ENCODE results near the gene RARB. TPM values are rescaled to one million over a fixed set of nuclear protein-coding genes. Genes with fewer than 3 reads are reported as not detected.

RARB gene
- total RNA-seq, 1 donor from 2014 or later = not detected

DNA sequence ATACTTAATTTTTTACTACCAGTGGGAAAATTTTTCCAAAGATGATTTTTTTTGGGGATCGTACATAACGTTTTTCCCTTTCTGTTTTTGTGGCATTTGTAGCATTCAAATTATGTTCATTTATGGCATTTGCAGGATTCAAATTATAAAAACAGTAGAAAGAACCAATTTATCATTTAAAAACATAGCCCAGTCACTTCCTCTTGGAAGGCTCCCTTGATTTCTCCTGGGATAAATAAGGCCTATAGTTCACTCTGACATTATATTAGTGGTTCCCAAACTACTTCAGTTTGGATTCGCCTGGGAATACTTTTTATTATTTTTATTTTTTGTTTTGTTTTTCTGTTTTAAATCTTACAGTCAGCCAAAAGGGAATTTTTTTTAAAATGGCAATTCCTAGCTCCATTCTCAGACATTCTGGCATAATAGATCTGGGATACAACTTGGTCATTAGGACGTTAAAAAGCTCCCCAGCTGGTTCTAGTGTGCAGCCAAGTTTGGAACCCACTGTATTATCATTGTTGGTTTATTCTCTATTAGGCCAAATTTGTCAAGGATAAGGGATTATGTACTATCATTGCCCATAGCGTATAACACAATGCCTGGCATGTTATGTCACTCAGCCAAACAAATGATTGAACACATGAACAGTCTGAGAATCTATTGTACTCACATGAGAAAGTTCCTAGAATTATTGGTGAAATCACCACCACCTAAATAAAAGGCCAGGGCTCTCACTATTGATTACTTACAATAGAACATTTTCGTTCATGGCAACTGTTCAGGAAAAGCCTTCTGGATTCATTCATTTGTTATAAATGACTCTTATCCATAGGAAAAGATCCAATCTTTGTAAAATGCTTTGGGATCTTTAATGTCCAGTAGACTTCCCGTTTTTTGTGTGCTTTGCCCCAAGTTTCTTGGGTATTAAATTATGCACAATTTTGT is 28.9 kb downstream of the RARB start:
- peaks cover 5% of the 10 kb centered on the region for H3K4me1 Mint-ChIP-seq (ENCODE audit: low read depth)
- no peak overlapping the region for H3K4me3 Mint-ChIP-seq
- intact Hi-C loops (cut with micrococcal nuclease) = no loop called here
- DNase-seq (ENCODE audit: low spot score) = no peak
- H3K27me3 Mint-ChIP-seq (ENCODE audit: insufficient read depth) = no peaks in the 10 kb centered on the region
- H3K27ac Mint-ChIP-seq = no peak overlapping the region
- H3K9me3 Mint-ChIP-seq = no peaks in the 10 kb centered on the region
- no peaks in the 10 kb centered on the region for H3K36me3 Mint-ChIP-seq (ENCODE audit: low read depth)

DNA sequence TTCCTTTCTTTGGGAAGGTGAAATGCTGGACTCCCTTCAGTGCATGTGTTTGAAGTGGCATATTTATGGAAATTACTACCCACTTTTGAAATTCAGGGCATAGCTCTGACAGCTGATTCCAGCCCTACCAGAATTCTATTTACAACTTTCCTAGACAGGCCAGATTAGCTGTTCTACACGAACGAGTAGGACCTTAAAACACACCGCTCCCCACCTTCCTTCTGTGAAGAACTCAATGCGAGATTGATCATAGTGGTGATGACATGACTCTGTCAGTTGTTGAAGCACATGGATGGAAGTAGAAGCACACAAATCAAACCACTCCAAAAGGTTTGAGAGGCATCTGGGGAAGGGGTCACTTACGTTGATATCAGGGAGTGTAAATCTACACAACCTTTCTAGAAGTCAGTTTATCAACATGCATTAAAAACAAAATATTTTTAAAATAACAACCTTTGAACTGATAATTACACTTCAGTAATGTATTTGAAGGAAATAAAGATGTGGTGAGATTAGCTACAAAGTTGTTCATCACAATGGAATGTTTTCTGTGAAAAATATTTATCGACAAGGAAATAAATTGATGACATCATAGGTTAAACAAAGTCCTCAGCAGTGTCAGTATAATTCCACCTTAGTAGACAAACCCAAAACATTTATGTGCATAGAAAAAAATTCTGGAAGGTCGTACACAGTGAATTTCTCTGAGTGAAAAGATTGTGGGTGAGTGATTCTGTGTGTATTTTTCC is 29.8 kb downstream of the RARB start:
- intact Hi-C loops (cut with micrococcal nuclease) = no loop called here
- H3K9me3 Mint-ChIP-seq = no peaks in the 10 kb centered on the region
- H3K27me3 Mint-ChIP-seq (ENCODE audit: insufficient read depth) = no peaks in the 10 kb centered on the region
- H3K4me3 Mint-ChIP-seq = no peak overlapping the region
- DNase-seq (ENCODE audit: low spot score) = no peak
- H3K36me3 Mint-ChIP-seq (ENCODE audit: low read depth) = no peaks in the 10 kb centered on the region
- peaks cover 5% of the 10 kb centered on the region for H3K4me1 Mint-ChIP-seq (ENCODE audit: low read depth)
- H3K27ac Mint-ChIP-seq = no peak overlapping the region

DNA sequence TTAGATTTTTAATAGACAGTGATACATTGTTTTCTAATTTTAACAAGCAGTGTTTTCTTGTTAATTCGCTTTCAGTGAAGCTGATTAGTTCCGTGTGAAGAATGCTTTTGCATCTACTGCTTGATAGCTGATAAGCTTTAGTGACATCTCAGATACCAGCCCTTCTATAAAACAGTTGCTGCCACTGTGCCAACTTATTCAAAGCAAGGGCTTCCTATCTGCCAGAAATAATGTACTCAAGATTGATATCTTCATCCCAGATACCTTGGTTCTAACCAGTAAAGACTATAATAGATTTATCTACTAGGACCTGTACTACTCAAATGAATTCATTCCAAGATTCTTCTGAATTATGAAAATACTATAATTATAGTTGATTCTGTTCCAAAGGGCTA is 30.4 kb downstream of the RARB start:
- no peak overlapping the region for H3K27ac Mint-ChIP-seq
- intact Hi-C loops (cut with micrococcal nuclease) = no loop called here
- peaks cover 5% of the 10 kb centered on the region for H3K4me1 Mint-ChIP-seq (ENCODE audit: low read depth)
- H3K4me3 Mint-ChIP-seq = no peak overlapping the region
- H3K36me3 Mint-ChIP-seq (ENCODE audit: low read depth) = no peaks in the 10 kb centered on the region
- no peak for DNase-seq (ENCODE audit: low spot score)
- H3K9me3 Mint-ChIP-seq = no peaks in the 10 kb centered on the region
- no peaks in the 10 kb centered on the region for H3K27me3 Mint-ChIP-seq (ENCODE audit: insufficient read depth)

DNA sequence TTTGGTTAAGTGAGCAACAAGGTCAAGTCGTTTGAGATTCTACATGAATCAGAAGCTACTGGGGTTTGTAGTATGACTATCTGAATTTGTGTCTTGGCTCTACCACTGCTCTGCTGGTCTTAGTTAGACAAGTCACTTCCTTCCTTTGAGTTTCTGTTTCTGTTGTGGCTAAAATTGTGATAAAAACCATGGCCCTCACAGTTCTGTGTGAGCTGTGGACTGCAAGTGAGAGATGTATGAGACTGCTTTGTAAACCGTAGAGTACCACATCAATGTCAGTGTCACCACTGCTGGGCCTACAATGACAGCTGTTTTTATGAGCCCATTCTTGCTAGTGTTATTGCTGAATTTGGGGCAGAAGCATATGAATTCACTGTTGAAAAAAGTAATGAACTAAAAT is 32.7 kb downstream of the RARB start:
- Mint-ChIP-seq H3K36me3 (ENCODE audit: low read depth) (no peaks in the 10 kb centered on the region), H3K4me1 (ENCODE audit: low read depth) (peaks cover 5% of the 10 kb centered on the region), H3K27me3 (ENCODE audit: insufficient read depth) (no peaks in the 10 kb centered on the region), H3K4me3 (no peak overlapping the region), H3K27ac (no peak overlapping the region), H3K9me3 (no peaks in the 10 kb centered on the region)
- DNase-seq (ENCODE audit: low spot score) = no peak
- intact Hi-C loops (cut with micrococcal nuclease) = no loop called here

DNA sequence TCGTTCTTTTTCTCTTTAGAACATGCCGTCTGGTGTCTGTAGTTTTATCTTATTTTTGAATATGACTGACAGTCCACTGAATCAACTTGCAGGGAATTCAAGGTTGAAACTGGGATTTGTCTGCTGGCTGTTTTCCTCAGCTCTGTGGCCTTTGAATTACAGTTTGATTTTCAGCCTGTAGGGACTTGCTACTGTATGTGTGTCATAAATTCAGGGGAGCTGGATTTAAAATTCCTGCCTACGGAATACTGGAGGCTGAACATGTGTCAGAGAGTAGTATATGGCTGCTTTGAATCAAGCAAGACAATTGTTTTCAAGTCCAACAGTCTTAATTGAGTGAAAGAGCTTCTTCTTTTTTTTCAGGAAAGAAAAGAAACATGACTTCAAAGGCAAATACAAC is 33.9 kb downstream of the RARB start:
- H3K9me3 Mint-ChIP-seq = no peaks in the 10 kb centered on the region
- no peaks in the 10 kb centered on the region for H3K27me3 Mint-ChIP-seq (ENCODE audit: insufficient read depth)
- no peak overlapping the region for H3K27ac Mint-ChIP-seq
- peaks cover 5% of the 10 kb centered on the region for H3K4me1 Mint-ChIP-seq (ENCODE audit: low read depth)
- intact Hi-C loops (cut with micrococcal nuclease) = no loop called here
- no peaks in the 10 kb centered on the region for H3K36me3 Mint-ChIP-seq (ENCODE audit: low read depth)
- H3K4me3 Mint-ChIP-seq = no peak overlapping the region
- DNase-seq (ENCODE audit: low spot score) = no peak

DNA sequence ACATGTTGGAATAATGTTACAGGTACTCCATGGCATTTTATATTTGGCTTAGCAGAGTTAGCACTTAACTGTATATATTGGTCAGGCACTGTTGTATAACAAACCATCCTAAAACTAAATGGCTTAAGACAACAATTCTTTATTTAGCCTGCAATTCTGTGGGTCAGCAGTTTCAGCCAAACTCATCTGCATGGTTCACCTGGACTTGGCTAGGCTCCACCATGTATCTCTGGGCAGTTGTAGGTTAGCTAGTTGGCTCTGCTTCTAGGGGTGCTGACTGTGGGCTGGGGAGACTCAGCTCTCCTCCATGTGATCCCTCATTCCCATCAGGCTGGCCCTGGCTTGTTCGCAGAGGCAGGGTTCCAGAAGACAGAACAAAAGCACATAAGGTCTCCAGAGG is 34.4 kb downstream of the RARB start:
- Mint-ChIP-seq H3K4me3 (no peak overlapping the region), H3K27ac (no peak overlapping the region), H3K9me3 (no peaks in the 10 kb centered on the region), H3K36me3 (ENCODE audit: low read depth) (no peaks in the 10 kb centered on the region), H3K4me1 (ENCODE audit: low read depth) (peaks cover 5% of the 10 kb centered on the region), H3K27me3 (ENCODE audit: insufficient read depth) (no peaks in the 10 kb centered on the region)
- no peak for DNase-seq (ENCODE audit: low spot score)
- intact Hi-C loops (cut with micrococcal nuclease) = no loop called here

DNA sequence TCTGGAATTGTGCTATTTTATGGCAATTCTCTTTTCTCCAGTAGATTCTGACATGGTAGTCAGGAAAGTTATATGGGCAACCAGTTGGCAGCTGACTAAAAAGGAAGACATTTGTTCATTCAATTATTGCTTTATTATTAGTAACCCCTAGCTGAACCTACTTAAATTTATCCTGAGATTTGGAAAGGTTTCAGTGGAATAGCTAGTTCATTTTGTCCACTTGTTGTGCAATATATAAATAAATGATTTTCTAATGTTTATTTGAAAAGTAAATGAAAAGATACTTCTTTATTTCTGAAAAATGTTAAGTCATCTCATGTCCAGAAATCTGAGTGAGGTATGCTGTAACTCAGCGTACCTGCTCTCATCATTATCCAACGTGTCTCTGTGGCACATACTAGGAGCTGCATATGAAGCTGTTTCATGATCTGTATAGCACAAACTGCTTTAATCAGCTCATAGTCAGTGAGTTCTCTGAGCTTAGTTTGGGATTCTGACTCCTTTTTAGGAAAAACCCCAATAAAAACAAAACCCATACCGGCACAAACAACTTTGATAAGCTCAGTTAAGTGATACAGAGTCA is 35.9 kb downstream of the RARB start:
- H3K36me3 Mint-ChIP-seq (ENCODE audit: low read depth) = no peaks in the 10 kb centered on the region
- intact Hi-C loops (cut with micrococcal nuclease) = no loop called here
- H3K9me3 Mint-ChIP-seq = no peaks in the 10 kb centered on the region
- peaks cover 5% of the 10 kb centered on the region for H3K4me1 Mint-ChIP-seq (ENCODE audit: low read depth)
- H3K27ac Mint-ChIP-seq = no peak overlapping the region
- H3K4me3 Mint-ChIP-seq = no peak overlapping the region
- no peaks in the 10 kb centered on the region for H3K27me3 Mint-ChIP-seq (ENCODE audit: insufficient read depth)
- DNase-seq (ENCODE audit: low spot score) = no peak

DNA sequence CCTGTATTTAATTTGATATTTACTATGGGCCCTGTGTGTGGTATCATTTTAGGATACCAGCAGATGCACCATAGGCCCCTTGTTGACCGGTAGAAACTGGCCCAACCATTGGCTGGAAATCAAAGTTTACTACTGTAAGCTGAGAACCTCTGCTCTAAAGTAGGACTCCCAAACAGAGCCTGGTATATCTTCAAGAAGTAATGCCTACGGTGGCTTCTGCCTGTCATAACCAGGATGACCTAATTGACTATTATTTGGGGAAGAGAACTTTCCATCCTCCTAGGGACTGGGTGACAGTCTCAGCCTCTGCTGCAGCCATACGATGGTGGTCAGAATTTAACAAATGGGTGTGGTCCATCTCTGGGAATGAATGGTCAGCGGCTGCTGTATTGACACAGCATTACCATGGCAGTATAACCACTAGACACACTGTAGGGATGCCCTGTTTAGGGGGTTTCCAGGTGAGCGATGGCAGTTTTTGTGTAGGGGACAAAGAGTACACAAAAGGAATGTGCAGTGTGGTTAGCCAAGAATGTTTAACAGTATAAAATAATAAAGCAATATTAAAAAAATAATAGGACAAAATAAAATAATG is 37.3 kb downstream of the RARB start:
- Mint-ChIP-seq H3K36me3 (ENCODE audit: low read depth) (no peaks in the 10 kb centered on the region), H3K27ac (no peak overlapping the region), H3K4me1 (ENCODE audit: low read depth) (peaks cover 5% of the 10 kb centered on the region), H3K27me3 (ENCODE audit: insufficient read depth) (no peaks in the 10 kb centered on the region), H3K4me3 (no peak overlapping the region), H3K9me3 (no peaks in the 10 kb centered on the region)
- no peak for DNase-seq (ENCODE audit: low spot score)
- intact Hi-C loops (cut with micrococcal nuclease) = no loop called here

DNA sequence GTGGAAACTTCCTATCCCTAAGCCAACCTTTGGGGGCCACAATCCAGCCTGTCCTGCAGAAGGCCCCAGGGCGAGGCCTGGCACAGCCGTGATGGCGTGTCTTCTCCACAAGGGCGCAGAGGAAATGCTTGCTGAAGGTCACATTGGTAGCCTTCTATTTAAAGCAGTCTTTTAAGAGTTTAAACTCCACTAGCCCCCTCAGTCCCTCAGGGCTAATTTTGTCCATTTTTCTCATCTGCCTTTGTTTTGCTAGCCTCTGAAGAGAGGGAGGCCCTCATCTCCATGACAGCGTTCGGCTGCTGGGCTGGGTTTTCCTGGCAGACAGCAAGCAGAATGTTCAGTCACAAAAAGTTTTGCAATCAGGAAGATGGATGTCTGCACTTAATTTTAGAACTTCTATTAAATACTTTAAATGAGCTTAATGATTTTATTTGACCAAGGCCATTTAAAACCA is 40.8 kb downstream of the RARB start:
- Mint-ChIP-seq H3K4me3 (no peak overlapping the region), H3K36me3 (ENCODE audit: low read depth) (no peaks in the 10 kb centered on the region), H3K4me1 (ENCODE audit: low read depth) (no peaks in the 10 kb centered on the region), H3K27me3 (ENCODE audit: insufficient read depth) (no peaks in the 10 kb centered on the region), H3K9me3 (no peaks in the 10 kb centered on the region), H3K27ac (no peak overlapping the region)
- intact Hi-C loops (cut with micrococcal nuclease) = no loop called here
- no peak for DNase-seq (ENCODE audit: low spot score)

DNA sequence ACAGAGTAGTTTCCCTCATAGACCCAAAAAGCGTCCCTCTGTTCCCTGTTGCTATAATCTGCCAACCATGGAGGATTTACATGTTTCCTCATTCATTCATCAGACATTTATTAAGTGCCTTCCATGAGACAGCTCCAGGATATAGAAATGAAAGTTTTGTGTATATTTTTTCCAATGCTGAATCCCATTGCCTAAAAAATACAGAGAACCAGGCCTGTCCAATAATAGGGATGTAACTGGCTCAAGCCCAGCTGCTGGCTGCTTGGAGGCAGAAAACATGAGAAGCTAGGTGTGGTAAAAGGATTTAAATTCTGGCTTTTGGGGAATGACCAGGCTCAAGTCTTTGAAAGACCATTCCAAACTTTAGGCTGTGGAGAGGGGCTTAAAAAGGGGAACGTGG is 41.5 kb downstream of the RARB start:
- no peak for DNase-seq (ENCODE audit: low spot score)
- H3K36me3 Mint-ChIP-seq (ENCODE audit: low read depth) = no peaks in the 10 kb centered on the region

DNA sequence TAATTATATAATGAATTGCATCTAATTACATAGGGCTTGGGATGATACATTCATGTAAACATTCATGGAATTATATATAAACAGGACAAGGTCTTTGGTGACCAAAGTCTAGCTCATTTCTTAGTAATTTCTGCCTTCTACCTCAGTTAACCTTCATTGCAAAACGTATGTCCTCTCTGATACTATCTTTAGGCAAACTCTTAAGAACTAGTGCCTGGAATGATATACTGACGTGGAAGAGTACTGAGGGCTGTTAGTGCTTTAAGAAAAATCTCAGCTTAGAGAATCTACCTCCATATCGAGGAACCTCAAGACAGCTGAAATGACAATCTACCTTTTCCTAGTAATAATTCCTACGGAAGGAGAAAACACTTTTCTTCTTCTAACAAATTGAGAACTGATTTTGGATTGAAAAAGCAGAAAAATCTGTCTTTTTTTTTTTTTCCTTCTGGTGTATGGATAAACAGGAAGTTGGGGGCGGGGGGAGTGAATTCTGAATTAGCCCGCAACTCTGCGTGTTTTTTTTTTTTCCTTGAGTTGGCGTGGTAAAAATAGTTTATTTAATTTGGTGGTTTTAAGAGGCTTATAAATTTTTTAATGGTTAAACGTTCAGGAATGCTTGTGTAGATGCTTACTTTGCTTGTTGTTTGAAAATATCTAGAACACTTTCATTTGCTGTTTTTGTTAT is 43.2 kb downstream of the RARB start:
- Mint-ChIP-seq H3K9me3 (no peaks in the 10 kb centered on the region), H3K4me3 (no peak overlapping the region), H3K27ac (no peak overlapping the region), H3K36me3 (ENCODE audit: low read depth) (no peaks in the 10 kb centered on the region), H3K4me1 (ENCODE audit: low read depth) (no peaks in the 10 kb centered on the region), H3K27me3 (ENCODE audit: insufficient read depth) (no peaks in the 10 kb centered on the region)
- no peak for DNase-seq (ENCODE audit: low spot score)
- intact Hi-C loops (cut with micrococcal nuclease) = no loop called here

More for the DNA sequence above, 41.5 kb downstream of the RARB start:
- Mint-ChIP-seq H3K4me3 (no peak overlapping the region), H3K4me1 (ENCODE audit: low read depth) (no peaks in the 10 kb centered on the region), H3K27me3 (ENCODE audit: insufficient read depth) (no peaks in the 10 kb centered on the region), H3K27ac (no peak overlapping the region), H3K9me3 (no peaks in the 10 kb centered on the region)
- intact Hi-C loops (cut with micrococcal nuclease) = no loop called here

DNA sequence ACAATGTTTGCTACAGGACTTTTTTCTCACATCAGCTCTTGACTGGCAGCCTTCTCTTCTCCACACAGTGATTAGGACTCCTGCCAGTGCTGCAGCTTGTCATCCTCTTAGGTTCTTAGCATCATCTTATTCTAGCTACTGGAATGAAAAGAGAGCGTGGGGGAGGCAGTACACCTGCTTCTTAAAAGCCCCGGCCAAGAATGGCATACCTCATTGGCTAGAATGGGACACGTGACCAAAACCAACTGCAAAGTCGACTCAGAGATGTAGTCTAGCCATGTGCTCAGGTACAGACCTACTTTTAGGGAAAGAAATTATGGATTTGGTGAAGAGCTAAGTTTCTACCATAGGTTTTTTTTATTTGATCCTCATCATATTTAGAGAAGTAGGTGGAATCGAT is 44.1 kb downstream of the RARB start:
- no peak overlapping the region for H3K27ac Mint-ChIP-seq
- H3K36me3 Mint-ChIP-seq (ENCODE audit: low read depth) = no peaks in the 10 kb centered on the region
- H3K9me3 Mint-ChIP-seq = no peaks in the 10 kb centered on the region
- no peaks in the 10 kb centered on the region for H3K27me3 Mint-ChIP-seq (ENCODE audit: insufficient read depth)
- DNase-seq (ENCODE audit: low spot score) = no peak
- intact Hi-C loops (cut with micrococcal nuclease) = no loop called here
- no peak overlapping the region for H3K4me3 Mint-ChIP-seq
- no peaks in the 10 kb centered on the region for H3K4me1 Mint-ChIP-seq (ENCODE audit: low read depth)

All from activated T-helper 1 cell treated with anti-CD3 and anti-CD28 coated beads, Interleukin-12 subunit alpha, Interleukin-12 subunit beta, Interleukin-2, Interleukin-4 antibody, amounts not matched to agents 30 ng/mL and 10 ng/mL and 1 ng/mL, durations not matched to agents 14 hours and 24 hours and 36 hours (primary cell).